Astrocyte of the spinal cord (primary cell): ENCODE measurements around the gene TENM4.

Experiments
- DNase-seq: peaks from one replicate; pipeline ENCODE4 v3.0.0; 2011; ENCODE audit warnings: low read depth, low spot score
- H3K4me3 ChIP-seq: 2 replicates; pipeline ENCODE4 v1.5.1; 2011; ENCODE audit warnings: low read depth, mild to moderate bottlenecking, low read length, moderate library complexity
- in situ Hi-C: cut with HindIII; loops from 2 replicates; pipeline ENCODE4 v1.10.0; 2017; ENCODE audit warnings: low sequenced_read_pairs
- TF ChIP-seq, protein P1 (sequence below): IDR thresholded peaks from 2 replicates; pipeline ENCODE4 v1.5.1; 2012; ENCODE audit warnings: low read depth, mild to moderate bottlenecking, low read length, inconsistent platforms

Gene TENM4

DNA sequence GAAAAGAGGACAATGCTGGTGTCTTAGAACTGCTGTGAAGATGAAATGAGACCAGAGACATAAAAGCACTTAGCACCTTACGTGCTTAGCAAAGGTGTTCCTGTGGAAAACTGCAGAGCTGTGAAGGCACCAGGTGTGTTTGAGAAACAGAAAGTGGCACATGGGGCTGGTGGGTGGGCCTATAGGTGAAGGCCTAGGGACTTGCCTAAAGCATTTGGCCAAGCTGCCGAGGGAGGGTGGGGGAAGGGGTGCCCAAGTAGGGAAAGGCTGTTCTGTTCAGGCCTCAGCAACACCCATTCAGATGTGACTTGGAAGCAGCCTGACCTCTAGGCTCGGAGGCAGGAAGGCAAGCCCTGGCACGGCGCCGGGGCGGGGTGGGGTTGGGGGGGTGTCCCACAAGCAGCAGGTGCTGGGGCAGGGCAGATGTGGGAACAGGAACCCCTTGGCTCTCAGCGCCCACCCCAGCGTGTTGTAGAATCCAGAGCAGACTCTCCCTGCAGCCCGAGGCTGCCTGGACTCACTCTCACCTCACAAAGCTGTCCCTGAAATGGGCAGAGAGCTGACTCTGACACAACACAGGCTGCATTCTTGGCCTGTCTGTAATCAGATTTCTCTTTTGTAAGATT, 499.5 kb downstream of the TENM4 start:
- TF ChIP-seq, protein P1, sequence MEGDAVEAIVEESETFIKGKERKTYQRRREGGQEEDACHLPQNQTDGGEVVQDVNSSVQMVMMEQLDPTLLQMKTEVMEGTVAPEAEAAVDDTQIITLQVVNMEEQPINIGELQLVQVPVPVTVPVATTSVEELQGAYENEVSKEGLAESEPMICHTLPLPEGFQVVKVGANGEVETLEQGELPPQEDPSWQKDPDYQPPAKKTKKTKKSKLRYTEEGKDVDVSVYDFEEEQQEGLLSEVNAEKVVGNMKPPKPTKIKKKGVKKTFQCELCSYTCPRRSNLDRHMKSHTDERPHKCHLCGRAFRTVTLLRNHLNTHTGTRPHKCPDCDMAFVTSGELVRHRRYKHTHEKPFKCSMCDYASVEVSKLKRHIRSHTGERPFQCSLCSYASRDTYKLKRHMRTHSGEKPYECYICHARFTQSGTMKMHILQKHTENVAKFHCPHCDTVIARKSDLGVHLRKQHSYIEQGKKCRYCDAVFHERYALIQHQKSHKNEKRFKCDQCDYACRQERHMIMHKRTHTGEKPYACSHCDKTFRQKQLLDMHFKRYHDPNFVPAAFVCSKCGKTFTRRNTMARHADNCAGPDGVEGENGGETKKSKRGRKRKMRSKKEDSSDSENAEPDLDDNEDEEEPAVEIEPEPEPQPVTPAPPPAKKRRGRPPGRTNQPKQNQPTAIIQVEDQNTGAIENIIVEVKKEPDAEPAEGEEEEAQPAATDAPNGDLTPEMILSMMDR = no peak
- no peak for DNase-seq
- in situ Hi-C loops = no loop called here
- H3K4me3 ChIP-seq = no peak overlapping the region

DNA sequence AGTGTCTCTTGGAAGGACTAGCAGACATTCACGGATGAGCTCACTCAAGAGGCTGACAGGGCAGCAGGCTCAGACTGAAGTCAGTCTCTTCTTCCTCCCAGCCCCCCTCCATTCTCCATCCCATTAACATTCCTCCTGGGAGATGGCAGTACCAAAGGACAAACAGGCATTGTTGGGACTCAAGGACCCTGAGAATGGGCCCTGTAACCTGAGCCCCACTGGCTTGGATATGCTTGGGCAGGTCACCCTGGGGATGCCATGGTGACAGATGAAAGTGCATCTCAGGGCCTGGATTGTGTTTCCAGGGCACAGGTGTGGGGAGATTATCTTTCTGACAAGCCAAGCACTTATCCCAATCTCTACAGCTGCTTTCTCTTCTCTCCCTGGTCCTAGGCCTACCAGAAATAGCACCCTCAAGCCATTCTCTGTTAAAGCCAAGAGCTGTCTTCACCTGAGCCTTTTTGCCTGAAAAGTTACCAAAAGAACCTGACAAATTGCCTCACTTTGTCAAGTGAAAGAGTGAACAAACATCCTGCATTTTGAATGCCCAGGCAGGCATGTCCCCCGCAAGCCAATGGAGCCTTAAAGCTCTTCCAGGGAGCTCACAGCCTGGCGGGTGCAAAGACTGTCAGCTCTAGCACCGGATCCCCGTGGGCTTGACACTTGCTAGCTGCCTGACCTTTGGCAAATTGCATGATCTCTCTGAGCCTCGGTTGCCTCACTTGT, 500.2 kb downstream of the TENM4 start:
- DNase-seq = no peak
- in situ Hi-C loops = no loop called here
- TF ChIP-seq, protein P1 = no peak
- no peak overlapping the region for H3K4me3 ChIP-seq

DNA sequence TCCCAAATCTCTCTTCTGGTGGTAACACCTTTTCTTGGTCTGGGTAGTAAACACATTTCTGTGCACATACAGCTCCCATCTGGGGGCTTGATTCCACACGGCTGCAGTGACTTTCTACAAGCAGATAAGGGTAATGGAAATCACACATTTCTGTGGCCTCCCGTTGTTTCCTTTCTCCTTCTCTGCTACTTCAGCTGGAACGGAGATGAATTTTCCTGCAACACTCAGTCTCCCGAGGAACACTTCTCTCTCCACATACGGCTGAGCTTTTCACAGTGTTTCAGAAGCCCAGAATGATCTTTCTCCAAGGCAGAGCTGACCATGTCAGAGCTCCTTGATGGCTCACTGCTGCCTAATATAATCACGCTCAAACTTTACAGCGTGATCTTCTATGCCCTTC, 501.9 kb downstream of the TENM4 start:
- no peak for DNase-seq
- H3K4me3 ChIP-seq = no peak overlapping the region
- TF ChIP-seq, protein P1 = no peak
- in situ Hi-C loops = no loop called here

DNA sequence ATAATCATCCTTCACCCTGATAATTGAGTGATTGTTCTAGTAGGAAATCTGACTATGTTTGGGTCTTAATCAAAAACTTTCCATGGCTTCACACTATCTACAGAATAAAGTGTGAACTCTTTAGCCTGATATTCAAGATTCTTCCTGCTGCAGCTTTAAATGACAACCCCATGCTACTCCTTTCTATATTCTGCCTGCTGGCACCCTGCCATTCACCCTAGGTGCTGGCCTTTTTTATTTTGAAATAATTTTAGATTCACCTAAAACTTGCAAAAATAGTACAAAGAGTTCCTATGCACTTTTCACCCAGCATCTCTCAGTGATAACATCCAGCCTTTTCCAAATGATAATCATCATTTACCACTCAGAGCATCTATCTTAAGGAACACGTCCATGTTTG, 502.8 kb downstream of the TENM4 start:
- in situ Hi-C loops = no loop called here
- no peak overlapping the region for H3K4me3 ChIP-seq
- TF ChIP-seq, protein P1 = no peak
- DNase-seq = no peak

DNA sequence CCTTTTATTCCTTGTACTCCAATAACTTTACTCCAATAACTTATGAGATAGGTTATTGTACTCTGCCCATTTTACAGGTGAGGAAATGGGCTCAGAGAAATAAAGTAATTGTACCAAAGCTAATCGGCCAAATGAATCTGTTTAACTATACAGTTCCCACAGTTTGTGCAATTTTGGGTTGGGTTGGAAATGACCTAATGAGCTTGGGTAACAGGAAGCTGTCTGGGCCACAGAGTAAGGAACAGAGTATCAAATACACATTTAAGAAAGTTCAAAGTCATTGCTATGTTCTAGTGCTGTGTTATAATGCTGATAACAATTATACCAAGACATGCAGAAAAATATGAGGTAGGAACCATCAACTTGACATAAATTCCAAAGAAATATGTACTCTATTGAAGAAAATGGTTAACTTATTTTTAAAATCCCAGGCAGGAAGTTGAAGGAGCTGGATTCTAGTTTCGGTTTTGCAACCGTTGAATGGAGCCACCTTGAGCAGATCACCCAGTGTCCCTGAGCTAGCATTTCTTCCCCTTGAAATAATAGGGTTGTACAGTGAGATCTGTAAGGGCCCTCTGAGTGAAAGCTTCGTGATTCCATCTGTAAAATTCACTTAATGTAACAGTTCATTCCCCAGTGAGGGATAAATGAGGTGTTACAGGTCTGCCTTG, 505.3 kb downstream of the TENM4 start:
- H3K4me3 ChIP-seq = no peak overlapping the region
- TF ChIP-seq, protein P1 = no peak
- DNase-seq = no peak
- in situ Hi-C loops = no loop called here

DNA sequence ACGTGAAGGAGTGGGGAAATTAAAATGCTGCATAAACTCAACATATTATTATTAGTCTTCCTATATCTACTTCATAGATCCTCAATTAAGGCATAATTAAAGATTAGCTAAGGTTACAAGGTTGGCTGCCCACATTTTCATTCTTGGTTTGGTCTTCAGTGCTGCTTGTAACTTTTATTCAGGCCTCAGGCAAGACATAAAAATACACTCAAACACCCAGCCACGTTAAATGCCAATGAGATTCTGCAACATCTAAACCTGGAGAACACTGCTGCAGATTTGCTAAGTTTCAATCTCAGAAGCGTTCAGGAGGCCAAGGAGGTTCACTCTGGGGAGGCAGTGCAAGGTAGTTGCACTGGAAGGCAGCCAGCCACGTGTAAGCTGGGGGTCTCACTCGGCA, 507.5 kb downstream of the TENM4 start:
- DNase-seq = no peak
- TF ChIP-seq, protein P1 = no peak
- in situ Hi-C loops = no loop called here
- no peak overlapping the region for H3K4me3 ChIP-seq
